Neuronal stem cell (in vitro differentiated cells): Measurements from ENCODE around the gene CXCL17.

Experiments used
- DNase-seq: peaks from one replicate; pipeline ENCODE4 v3.0.0-alpha.2; 2013; ENCODE audit warnings: low spot score
- H2AFZ ChIP-seq: one replicate; pipeline ENCODE4 v1.6.1; 2013; ENCODE audit warnings: mild to moderate bottlenecking, low read length, inconsistent platforms
- H2AK5ac ChIP-seq: 2 replicates; pipeline ENCODE4 v1.6.1; 2013; ENCODE audit warnings: low read depth, mild to moderate bottlenecking, inconsistent platforms, low read length, moderate library complexity, mixed read lengths
- H2BK120ac ChIP-seq: 2 replicates; pipeline ENCODE4 v1.6.1; 2013; ENCODE audit warnings: low read depth, mild to moderate bottlenecking, inconsistent platforms, low read length, moderate library complexity, mixed read lengths
- H2BK12ac ChIP-seq: one replicate; pipeline ENCODE4 v1.6.1; 2013; ENCODE audit warnings: low read length, inconsistent platforms
- H2BK15ac ChIP-seq: 2 replicates; pipeline ENCODE4 v1.6.1; 2013; ENCODE audit warnings: mild to moderate bottlenecking, low read length, inconsistent platforms, mixed read lengths
- H2BK5ac ChIP-seq: one replicate; pipeline ENCODE4 v1.6.1; 2013; ENCODE audit warnings: inconsistent platforms, mild to moderate bottlenecking, low read length, moderate library complexity
- H3K14ac ChIP-seq: one replicate; pipeline ENCODE4 v1.6.1; 2013; ENCODE audit warnings: low read length, inconsistent platforms
- H3K18ac ChIP-seq: 2 replicates; pipeline ENCODE4 v1.6.1; 2013; ENCODE audit warnings: low read length, inconsistent platforms
- H3K23ac ChIP-seq: 2 replicates; pipeline ENCODE4 v1.6.1; 2013; ENCODE audit warnings: low read depth, mild to moderate bottlenecking, mixed read lengths, low read length, inconsistent platforms; ENCODE audit not compliant: poor library complexity
- H3K27ac ChIP-seq: replicated peaks from 3 replicates; pipeline ENCODE4 v1.5.1; 2013; ENCODE audit warnings: low read length, inconsistent platforms
- H3K27me3 ChIP-seq, 3 experiments: 2 replicates each; pipeline ENCODE4 v1.6.1; 2013; ENCODE audit warnings: low read length in 3 of 3, mild to moderate bottlenecking in 2 of 3, inconsistent platforms in 1 of 3, low read depth in 1 of 3, mixed read lengths in 1 of 3, moderate library complexity in 1 of 3; ENCODE audit not compliant: control insufficient read depth in 3 of 3, insufficient read depth in 3 of 3
- H3K36me3 ChIP-seq, 2 donors: replicated peaks in 1 of 2; 2 replicates each; pipeline ENCODE4 v1.6.1; 2013; ENCODE audit warnings: low read length in 2 of 2; ENCODE audit not compliant: control insufficient read depth in 2 of 2, insufficient read depth in 2 of 2
- H3K4ac ChIP-seq: 2 replicates; pipeline ENCODE4 v1.6.1; 2013; ENCODE audit warnings: inconsistent platforms, mild to moderate bottlenecking, low read length, moderate library complexity
- H3K4me1 ChIP-seq, 2 donors: 1 replicate in 1 of 2; 2 replicates in 1 of 2; pipeline ENCODE4 v1.6.1; 2013; ENCODE audit warnings: low read length in 2 of 2, low read depth in 1 of 2; ENCODE audit not compliant: control insufficient read depth in 2 of 2, insufficient read depth in 1 of 2
- H3K4me2 ChIP-seq: one replicate; pipeline ENCODE4 v1.6.1; 2013; ENCODE audit warnings: mild to moderate bottlenecking, low read length, inconsistent platforms; ENCODE audit not compliant: insufficient read depth, poor library complexity, severe bottlenecking
- H3K4me3 ChIP-seq, 2 donors: 2 replicates each; pipeline ENCODE4 v1.5.1; 2013; ENCODE audit warnings: low read length in 2 of 2, mild to moderate bottlenecking in 2 of 2, inconsistent platforms in 1 of 2, moderate library complexity in 1 of 2
- H3K79me1 ChIP-seq: one replicate; pipeline ENCODE4 v1.6.1; 2013; ENCODE audit warnings: low read depth, mild to moderate bottlenecking, inconsistent platforms, low read length, moderate library complexity
- H3K9ac ChIP-seq: one replicate; pipeline ENCODE4 v1.6.1; 2013; ENCODE audit warnings: mild to moderate bottlenecking, low read depth, low read length, inconsistent platforms; ENCODE audit not compliant: poor library complexity
- H3K9me3 ChIP-seq, 2 donors: replicated peaks in 1 of 2; 2 replicates each; pipeline versions ENCODE3 to v1.6.1; 2013; ENCODE audit warnings: low read length in 2 of 2, mild to moderate bottlenecking in 2 of 2, inconsistent platforms in 1 of 2, low read depth in 1 of 2, mixed read lengths in 1 of 2, moderate library complexity in 1 of 2; ENCODE audit not compliant: control insufficient read depth in 2 of 2, insufficient read depth in 1 of 2
- H4K8ac ChIP-seq: one replicate; pipeline ENCODE4 v1.6.1; 2013; ENCODE audit warnings: low read depth, mild to moderate bottlenecking, inconsistent platforms, low read length, moderate library complexity
- H4K91ac ChIP-seq: one replicate; pipeline ENCODE4 v1.6.1; 2013; ENCODE audit warnings: low read length, low read depth, mild to moderate bottlenecking, inconsistent platforms; ENCODE audit not compliant: poor library complexity
- WGBS, 2 donors: extraction: QIAGEN DNeasy Blood & Tissue Kit; methylation state at CpG; one replicate each; pipeline ENCODE4 v1.1.7; 2013; ENCODE audit warnings: missing lambda C conversion rate in 2 of 2, mixed read lengths in 1 of 2; ENCODE audit not compliant: insufficient read length in 2 of 2, insufficient replicate concordance in 1 of 2; ENCODE audit errors: extremely low coverage in 2 of 2; 5-methylcytosine and 5-hydroxymethylcytosine counted together

CXCL17 gene

DNA sequence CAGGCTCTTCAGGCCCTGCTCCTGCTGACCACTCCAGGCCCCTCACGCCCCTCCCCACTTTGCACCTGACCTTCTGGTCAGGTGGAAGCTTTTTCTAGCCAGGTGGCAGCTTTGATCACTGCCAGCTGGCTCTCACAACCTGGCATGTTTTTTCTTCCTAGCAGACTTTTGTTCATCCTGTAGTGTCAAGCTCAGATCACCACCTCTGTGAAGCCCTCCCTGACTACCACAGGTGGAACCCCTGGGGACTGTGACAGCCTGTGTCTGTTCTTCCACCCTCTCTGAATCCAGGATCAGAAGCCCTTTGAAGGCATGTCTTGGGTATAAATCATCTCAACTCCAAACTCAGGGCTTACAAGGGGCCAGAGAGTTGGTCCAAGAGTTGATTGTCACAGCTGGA is 42.3 kb downstream of the CXCL17 start:
- no peak overlapping the region for H2BK15ac ChIP-seq
- no peak overlapping the region for H2BK5ac ChIP-seq
- no peak overlapping the region for H2AFZ ChIP-seq
- H3K27ac ChIP-seq, result no peak overlapping the region
- peaks cover 2 to 21% of the 10 kb centered on the region in 2 donors for H3K36me3 ChIP-seq
- no peak overlapping the region for H3K18ac ChIP-seq
- no CpG with 5 or more reads among the region's 1 CpG for whole genome bisulfite sequencing, 2 donors
- H4K8ac ChIP-seq, result no peak overlapping the region
- H2AK5ac ChIP-seq, result no peak overlapping the region
- no peak overlapping the region for H3K4me2 ChIP-seq
- no peak overlapping the region for H2BK12ac ChIP-seq
- no peaks in the 10 kb centered on the region for H3K27me3 ChIP-seq
- H3K79me1 ChIP-seq, result peaks cover 5% of the 10 kb centered on the region
- H4K91ac ChIP-seq, result no peak overlapping the region
- H3K4ac ChIP-seq, result no peak overlapping the region
- no peak overlapping the region for H3K14ac ChIP-seq
- H2BK120ac ChIP-seq, result no peak overlapping the region
- H3K9ac ChIP-seq, result no peak overlapping the region
- no peak overlapping the region for H3K4me3 ChIP-seq
- no peak overlapping the region for H3K23ac ChIP-seq
- DNase-seq, result no peak
- H3K4me1 ChIP-seq, result peaks cover 20 to 27% of the 10 kb centered on the region in 2 donors
- H3K9me3 ChIP-seq, result no peaks in the 10 kb centered on the region

DNA sequence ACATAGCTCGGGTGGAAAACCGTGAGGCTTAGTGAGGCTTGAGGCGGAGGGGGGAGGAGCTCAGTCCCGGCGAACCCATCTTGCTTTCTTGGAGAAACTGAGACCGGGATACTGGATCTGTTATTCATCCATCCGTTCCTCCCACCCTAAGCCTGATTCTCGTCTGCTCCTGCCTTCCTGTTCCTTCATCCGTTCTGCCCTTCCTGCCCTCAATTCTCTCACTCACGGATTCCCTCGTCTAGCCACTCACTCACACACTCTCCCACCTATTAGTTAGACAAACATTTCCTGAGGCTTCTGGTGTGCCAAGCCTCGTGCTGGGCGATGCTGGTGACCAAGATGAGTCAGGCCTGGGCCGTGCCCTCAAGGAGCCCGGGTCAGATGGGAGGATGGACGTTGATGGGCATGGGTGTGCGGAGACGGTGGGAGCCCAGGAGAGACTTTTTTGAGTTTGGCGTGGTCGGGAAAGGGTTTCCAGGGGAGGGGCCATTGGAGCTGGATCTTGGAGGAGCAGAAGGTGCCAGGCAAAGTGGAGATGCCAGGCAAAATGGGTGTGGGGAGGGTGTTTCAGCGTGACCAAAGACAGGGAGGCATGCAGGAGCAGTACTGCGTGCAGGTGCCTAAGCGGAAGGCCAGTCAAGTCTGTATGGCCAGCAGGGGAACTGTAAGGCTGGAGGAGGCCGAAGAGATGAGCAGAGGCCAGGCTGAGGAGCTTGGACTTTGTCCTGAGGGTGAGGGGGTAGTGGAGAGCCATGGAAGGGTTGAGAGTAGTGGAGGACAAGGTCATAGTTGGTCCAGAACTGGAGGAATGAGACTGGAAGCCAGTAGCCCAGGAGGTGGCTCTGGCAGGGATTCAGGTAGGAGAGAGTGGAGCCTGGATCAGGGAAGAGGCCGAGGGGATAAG is 45.2 kb downstream of the CXCL17 start:
- H3K27ac ChIP-seq, result no peak overlapping the region
- H3K4ac ChIP-seq, result no peak overlapping the region
- no peak for DNase-seq
- H3K9me3 ChIP-seq, result no peaks in the 10 kb centered on the region
- peak overlapping the region; percentile 69 for H3K23ac ChIP-seq
- peak overlapping the region; percentile 73 to 89 for H3K4me3 ChIP-seq
- H3K14ac ChIP-seq, result no peak overlapping the region
- peaks cover 14 to 32% of the 10 kb centered on the region in 2 donors for H3K4me1 ChIP-seq
- peak overlapping the region; percentile 49 for H3K18ac ChIP-seq
- H2BK120ac ChIP-seq, result no peak overlapping the region
- peaks cover 5% of the 10 kb centered on the region for H3K79me1 ChIP-seq
- no peak overlapping the region for H2BK15ac ChIP-seq
- H3K9ac ChIP-seq, result peak overlapping the region; percentile 93
- H2AFZ ChIP-seq, result peak overlapping the region; percentile 89
- no CpG with 5 or more reads among the region's 25 CpGs for WGBS, 2 donors
- peak overlapping the region; percentile 35 for H2BK5ac ChIP-seq
- peak overlapping the region; percentile 66 for H4K8ac ChIP-seq
- peaks cover 0 to 5% (median 0%) of the 10 kb centered on the region in 3 experiments for H3K27me3 ChIP-seq
- H3K4me2 ChIP-seq, result peak overlapping the region; percentile 91
- H2AK5ac ChIP-seq, result peak overlapping the region; percentile 79
- H3K36me3 ChIP-seq, result no peaks in the 10 kb centered on the region
- H2BK12ac ChIP-seq, result peak overlapping the region; percentile 68
- peak overlapping the region; percentile 22 for H4K91ac ChIP-seq

DNA sequence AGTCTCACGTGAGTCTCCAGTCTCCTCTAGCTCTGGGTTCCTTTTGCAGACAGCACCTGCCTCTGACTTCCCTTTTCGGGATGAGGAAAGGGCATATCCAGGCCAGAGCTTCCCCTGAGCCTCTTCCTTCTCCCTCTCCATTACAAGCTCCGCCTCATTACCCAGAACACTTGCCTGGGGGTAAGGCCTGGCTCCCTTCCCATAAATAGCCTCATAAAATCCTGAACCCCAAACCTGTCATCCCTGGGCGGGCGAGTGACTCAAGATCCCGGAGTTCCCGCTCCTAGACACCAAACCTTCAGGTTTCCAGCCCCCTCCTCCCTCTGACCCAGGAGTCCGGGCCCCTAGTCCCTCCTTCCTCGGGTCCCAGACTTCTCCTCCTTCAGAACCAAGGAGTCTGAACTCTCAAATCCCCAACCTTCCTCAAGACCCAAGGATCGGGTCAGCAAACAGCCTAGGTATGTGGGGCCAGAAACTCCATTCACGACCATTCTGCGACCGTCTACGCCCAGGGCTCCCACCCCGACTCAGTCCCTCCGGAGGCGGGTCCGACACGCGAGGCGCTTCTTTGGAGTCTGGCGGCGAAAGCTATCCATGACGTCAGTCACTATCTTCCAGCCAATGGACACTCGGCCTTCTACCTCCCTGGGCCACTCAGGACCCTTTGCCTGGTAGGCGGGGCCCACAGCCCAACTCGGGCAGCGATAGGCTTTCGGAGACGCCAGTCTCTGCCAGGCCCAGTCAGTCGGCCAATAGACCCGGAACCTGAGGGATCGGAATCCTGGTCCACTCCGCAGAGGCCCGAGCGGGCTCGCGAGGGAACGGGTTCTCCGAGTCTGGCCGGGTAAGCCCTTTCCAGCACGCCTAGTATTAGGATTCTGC is 46.1 kb downstream of the CXCL17 start:
- DNase-seq, result peak; percentile 98
- peak overlapping the region; percentile 88 for H2BK5ac ChIP-seq
- peak overlapping the region; percentile 92 for H3K4me2 ChIP-seq
- H2BK120ac ChIP-seq, result no peak overlapping the region
- H4K8ac ChIP-seq, result no peak overlapping the region
- peak overlapping the region; percentile 49 for H3K18ac ChIP-seq
- WGBS, 2 donors, result no CpG with 5 or more reads among the region's 42 CpGs
- H3K27ac ChIP-seq, result peak overlapping the region; percentile 63
- H3K14ac ChIP-seq, result no peak overlapping the region
- peak overlapping the region; percentile 89 for H2AFZ ChIP-seq
- no peaks in the 10 kb centered on the region for H3K36me3 ChIP-seq
- H2AK5ac ChIP-seq, result no peak overlapping the region
- no peak overlapping the region for H2BK12ac ChIP-seq
- peak overlapping the region; percentile 93 for H3K9ac ChIP-seq
- peaks cover 0 to 14% (median 0%) of the 10 kb centered on the region in 3 experiments for H3K27me3 ChIP-seq
- no peak overlapping the region for H3K4ac ChIP-seq
- H3K4me1 ChIP-seq, result peaks cover 13 to 28% of the 10 kb centered on the region in 2 donors
- peak overlapping the region; percentile 42 for H2BK15ac ChIP-seq
- no peak overlapping the region for H4K91ac ChIP-seq
- H3K79me1 ChIP-seq, result peaks cover 5% of the 10 kb centered on the region
- no peak overlapping the region for H3K23ac ChIP-seq
- peak overlapping the region; percentile 73 to 89 for H3K4me3 ChIP-seq
- no peaks in the 10 kb centered on the region for H3K9me3 ChIP-seq
